Panc1 (cell line): Measurements from ENCODE around the gene ZSCAN26.

Experiments
- POLR2AphosphoS5 ChIP-seq: IDR thresholded peaks from 2 replicates; pipeline ENCODE4 v1.6.1; 2012; ENCODE audit warnings: mild to moderate bottlenecking, low read depth, low read length, moderate library complexity
- SIN3A ChIP-seq: IDR thresholded peaks from 2 replicates; pipeline ENCODE4 v1.6.1; 2012; ENCODE audit warnings: low read depth, mild to moderate bottlenecking, low read length, moderate library complexity, borderline replicate concordance; ENCODE audit not compliant: insufficient read depth
- TCF7L2 ChIP-seq: IDR thresholded peaks from 2 replicates; pipeline ENCODE4 v1.6.1; 2011; ENCODE audit warnings: mild to moderate bottlenecking, low read depth, low read length, inconsistent platforms
- TF ChIP-seq, protein P1 (sequence below), 2 experiments: IDR thresholded peaks; 2 replicates each; pipeline ENCODE4 v1.6.1; 2011 to 2012; ENCODE audit warnings: low read depth in 2 of 2, control low read depth in 1 of 2, low read length in 1 of 2, mild to moderate bottlenecking in 1 of 2, moderate library complexity in 1 of 2; ENCODE audit not compliant: insufficient read depth in 1 of 2
- TF ChIP-seq, protein P2 (sequence below): fragments of 450-650 bp; IDR thresholded peaks from 2 replicates; pipeline ENCODE4 v1.5.1; 2017; ENCODE audit warnings: mild to moderate bottlenecking

GRCh38 chr6:28220257-28221133, 46.4 kb upstream of the ZSCAN26 start:
- TF ChIP-seq, protein P1, sequence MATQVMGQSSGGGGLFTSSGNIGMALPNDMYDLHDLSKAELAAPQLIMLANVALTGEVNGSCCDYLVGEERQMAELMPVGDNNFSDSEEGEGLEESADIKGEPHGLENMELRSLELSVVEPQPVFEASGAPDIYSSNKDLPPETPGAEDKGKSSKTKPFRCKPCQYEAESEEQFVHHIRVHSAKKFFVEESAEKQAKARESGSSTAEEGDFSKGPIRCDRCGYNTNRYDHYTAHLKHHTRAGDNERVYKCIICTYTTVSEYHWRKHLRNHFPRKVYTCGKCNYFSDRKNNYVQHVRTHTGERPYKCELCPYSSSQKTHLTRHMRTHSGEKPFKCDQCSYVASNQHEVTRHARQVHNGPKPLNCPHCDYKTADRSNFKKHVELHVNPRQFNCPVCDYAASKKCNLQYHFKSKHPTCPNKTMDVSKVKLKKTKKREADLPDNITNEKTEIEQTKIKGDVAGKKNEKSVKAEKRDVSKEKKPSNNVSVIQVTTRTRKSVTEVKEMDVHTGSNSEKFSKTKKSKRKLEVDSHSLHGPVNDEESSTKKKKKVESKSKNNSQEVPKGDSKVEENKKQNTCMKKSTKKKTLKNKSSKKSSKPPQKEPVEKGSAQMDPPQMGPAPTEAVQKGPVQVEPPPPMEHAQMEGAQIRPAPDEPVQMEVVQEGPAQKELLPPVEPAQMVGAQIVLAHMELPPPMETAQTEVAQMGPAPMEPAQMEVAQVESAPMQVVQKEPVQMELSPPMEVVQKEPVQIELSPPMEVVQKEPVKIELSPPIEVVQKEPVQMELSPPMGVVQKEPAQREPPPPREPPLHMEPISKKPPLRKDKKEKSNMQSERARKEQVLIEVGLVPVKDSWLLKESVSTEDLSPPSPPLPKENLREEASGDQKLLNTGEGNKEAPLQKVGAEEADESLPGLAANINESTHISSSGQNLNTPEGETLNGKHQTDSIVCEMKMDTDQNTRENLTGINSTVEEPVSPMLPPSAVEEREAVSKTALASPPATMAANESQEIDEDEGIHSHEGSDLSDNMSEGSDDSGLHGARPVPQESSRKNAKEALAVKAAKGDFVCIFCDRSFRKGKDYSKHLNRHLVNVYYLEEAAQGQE (IDR thresholded peaks at IDR 0.05; ENCODE audit: insufficient read depth in 1 of 2, low read depth in 2 of 2, low read length in 1 of 2) = no peak
- TF ChIP-seq, protein P2, sequence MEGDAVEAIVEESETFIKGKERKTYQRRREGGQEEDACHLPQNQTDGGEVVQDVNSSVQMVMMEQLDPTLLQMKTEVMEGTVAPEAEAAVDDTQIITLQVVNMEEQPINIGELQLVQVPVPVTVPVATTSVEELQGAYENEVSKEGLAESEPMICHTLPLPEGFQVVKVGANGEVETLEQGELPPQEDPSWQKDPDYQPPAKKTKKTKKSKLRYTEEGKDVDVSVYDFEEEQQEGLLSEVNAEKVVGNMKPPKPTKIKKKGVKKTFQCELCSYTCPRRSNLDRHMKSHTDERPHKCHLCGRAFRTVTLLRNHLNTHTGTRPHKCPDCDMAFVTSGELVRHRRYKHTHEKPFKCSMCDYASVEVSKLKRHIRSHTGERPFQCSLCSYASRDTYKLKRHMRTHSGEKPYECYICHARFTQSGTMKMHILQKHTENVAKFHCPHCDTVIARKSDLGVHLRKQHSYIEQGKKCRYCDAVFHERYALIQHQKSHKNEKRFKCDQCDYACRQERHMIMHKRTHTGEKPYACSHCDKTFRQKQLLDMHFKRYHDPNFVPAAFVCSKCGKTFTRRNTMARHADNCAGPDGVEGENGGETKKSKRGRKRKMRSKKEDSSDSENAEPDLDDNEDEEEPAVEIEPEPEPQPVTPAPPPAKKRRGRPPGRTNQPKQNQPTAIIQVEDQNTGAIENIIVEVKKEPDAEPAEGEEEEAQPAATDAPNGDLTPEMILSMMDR = no peak
- no peak for TF ChIP-seq POLR2AphosphoS5
- TF ChIP-seq SIN3A = no peak
- no peak for TF ChIP-seq TCF7L2
